Common myeloid progenitor, CD34-positive (primary cell): Measurements from ENCODE around the gene ITSN1.
"Not testable (repeated sequence)": the region's sequence is repeated elsewhere in the genome, so short reads cannot be mapped to it uniquely, and the experiment has no call there.

Experiments used
- CTCF ChIA-PET: fragments of 350-600 bp; sonication (Branson Sonifier 250); formaldehyde crosslinking; loops from one replicate; lab custom pipeline; 2021; ENCODE audit warnings: antibody characterized with exemption; lab: Charles Lee
- POLR2A ChIA-PET: fragments of 350-600 bp; sonication (Branson Sonifier 250); formaldehyde crosslinking; loops from one replicate; lab custom pipeline; 2021; ENCODE audit warnings: antibody characterized with exemption; lab: Charles Lee
- DNase-seq, 3 donors: peaks; one replicate each; pipeline versions ENCODE4 v3.0.0 to v3.0.0-alpha.2; 2013
- H3K27ac ChIP-seq, 2 experiments: 1 replicate in 1 of 2; 2 replicates in 1 of 2; pipeline ENCODE4 v1.7.0; 2013; ENCODE audit warnings: inconsistent platforms in 2 of 2, low read length in 2 of 2, mild to moderate bottlenecking in 2 of 2, low read depth in 1 of 2, moderate library complexity in 1 of 2; ENCODE audit not compliant: severe bottlenecking in 2 of 2, insufficient read depth in 1 of 2, poor library complexity in 1 of 2
- H3K27me3 ChIP-seq, 5 experiments: replicated peaks in 2 of 5; 1 replicate in 3 of 5; 2 replicates in 2 of 5; pipeline versions ENCODE4 v1.6.1 to v1.7.0; 2013; ENCODE audit warnings: low read length in 4 of 5, mild to moderate bottlenecking in 2 of 5, moderate library complexity in 2 of 5, inconsistent platforms in 1 of 5; ENCODE audit not compliant: insufficient read depth in 5 of 5, control insufficient read depth in 4 of 5
- H3K36me3 ChIP-seq, 4 experiments: 1 replicate in 2 of 4; 2 replicates in 2 of 4; pipeline versions ENCODE4 v1.6.1 to v1.7.0; 2013; ENCODE audit warnings: low read length in 3 of 4, control low read depth in 1 of 4, mild to moderate bottlenecking in 1 of 4; ENCODE audit not compliant: control insufficient read depth in 4 of 4, insufficient read depth in 4 of 4
- H3K4me1 ChIP-seq, 4 experiments: 1 replicate in 3 of 4; 2 replicates in 1 of 4; pipeline versions ENCODE4 v1.6.1 to v1.7.1; 2013; ENCODE audit warnings: low read length in 3 of 4, mild to moderate bottlenecking in 3 of 4, control low read depth in 1 of 4, inconsistent platforms in 1 of 4, moderate library complexity in 1 of 4; ENCODE audit not compliant: control insufficient read depth in 4 of 4, insufficient read depth in 4 of 4; ENCODE audit errors: control extremely low read depth in 1 of 4
- H3K4me3 ChIP-seq, 7 experiments: 1 replicate in 4 of 7; 2 replicates in 3 of 7; pipeline versions ENCODE4 v1.5.1 to v1.7.0; 2013; ENCODE audit warnings: mild to moderate bottlenecking in 7 of 7, low read length in 6 of 7, moderate library complexity in 6 of 7, inconsistent platforms in 2 of 7, low read depth in 2 of 7, control low read depth in 1 of 7; ENCODE audit not compliant: insufficient read depth in 4 of 7, control insufficient read depth in 1 of 7; ENCODE audit errors: extremely low read depth in 1 of 7
- H3K9me3 ChIP-seq, 5 experiments: 1 replicate in 4 of 5; 2 replicates in 1 of 5; pipeline versions ENCODE4 v1.6.1 to v1.7.1; 2013; ENCODE audit warnings: low read length in 4 of 5, mild to moderate bottlenecking in 2 of 5, inconsistent platforms in 1 of 5, low read depth in 1 of 5, moderate library complexity in 1 of 5; ENCODE audit not compliant: control insufficient read depth in 4 of 5, insufficient read depth in 2 of 5; ENCODE audit errors: control extremely low read depth in 1 of 5
- WGBS: methylation state at CpG from one replicate; pipeline ENCODE4 v1.1.5; 2013; ENCODE audit not compliant: insufficient coverage; 5-methylcytosine and 5-hydroxymethylcytosine counted together

ITSN1 gene

GRCh38 chr21:33788438-33788837 is 146.1 kb downstream of the ITSN1 start:
- DNase-seq, POLR2A ChIA-PET, H3K27ac ChIP-seq, H3K4me1 ChIP-seq, H3K36me3 ChIP-seq, H3K27me3 ChIP-seq, H3K9me3 ChIP-seq, CTCF ChIA-PET, H3K4me3 ChIP-seq: not testable (repeated sequence)
- WGBS: 96% methylated on average over 3 of the region's 5 CpGs

DNA sequence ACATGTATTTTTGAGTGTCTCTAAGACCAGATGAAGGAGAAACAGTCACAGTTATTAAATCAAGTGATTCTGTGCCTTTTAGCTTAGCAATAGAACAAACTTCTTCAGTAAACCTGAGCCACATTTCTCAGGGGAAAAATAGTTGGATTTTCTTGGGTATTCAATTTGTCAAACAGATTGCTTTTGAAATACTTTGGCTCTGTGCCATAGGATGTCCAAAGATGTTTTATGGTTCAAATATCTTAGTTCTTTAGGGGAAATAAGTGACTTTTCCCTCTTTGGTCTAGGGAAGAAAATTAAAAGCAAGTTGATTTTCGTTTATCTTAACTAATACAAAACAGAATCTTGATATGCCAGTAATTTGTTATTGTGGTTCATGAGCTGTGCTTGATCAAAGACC is 147.4 kb downstream of the ITSN1 start:
- CTCF ChIA-PET: no interaction called here

DNA sequence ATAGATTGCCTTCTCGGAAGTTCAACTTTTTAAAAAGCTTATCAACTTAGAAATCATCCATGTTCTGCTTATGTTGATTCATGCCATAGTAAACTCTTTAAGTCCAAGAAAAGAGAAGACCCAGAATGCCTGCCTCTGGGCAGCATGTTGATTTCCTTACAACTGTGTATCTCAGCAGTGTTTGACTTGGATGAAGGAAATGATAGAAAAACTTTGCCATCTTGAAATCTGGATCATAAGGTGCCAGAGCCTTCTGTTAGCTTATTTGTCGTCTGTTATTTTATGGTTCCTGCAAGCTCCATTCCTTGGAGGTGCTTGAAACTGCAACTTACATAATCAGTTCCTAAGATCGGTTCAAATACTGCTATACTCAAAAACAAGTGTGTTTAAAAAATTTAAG is 148.8 kb downstream of the ITSN1 start:
- 93% methylated on average over 2 of the region's 3 CpGs for WGBS
- no peak overlapping the region for H3K27ac ChIP-seq
- ChIA-PET POLR2A (interaction anchor here (0.6 kb wide), 1 partner anchor 89 kb away, joined by 3 read pairs; no protein-coding TSS in a partner anchor), CTCF (interaction anchor here (1.6 kb wide), 1 partner anchor 9 kb away, joined by 4 read pairs; no protein-coding TSS in a partner anchor)
- no peaks in the 10 kb centered on the region for H3K9me3 ChIP-seq
- H3K4me1 ChIP-seq: no peaks in the 10 kb centered on the region
- no peak overlapping the region for H3K4me3 ChIP-seq
- DNase-seq: no peak
- H3K36me3 ChIP-seq: no peaks in the 10 kb centered on the region
- no peaks in the 10 kb centered on the region for H3K27me3 ChIP-seq

More for the DNA sequence above, 147.4 kb downstream of the ITSN1 start:
- no peak for DNase-seq
- no peaks in the 10 kb centered on the region for H3K27me3 ChIP-seq
- H3K9me3 ChIP-seq: no peaks in the 10 kb centered on the region
- H3K27ac ChIP-seq: no peak overlapping the region
- no peaks in the 10 kb centered on the region for H3K4me1 ChIP-seq
- WGBS: no CpG with 5 or more reads among the region's 1 CpG
- no peak overlapping the region for H3K4me3 ChIP-seq
- POLR2A ChIA-PET: interaction anchor here (0.7 kb wide), 1 partner anchor 37 kb away, joined by 3 read pairs; no protein-coding TSS in a partner anchor
- no peaks in the 10 kb centered on the region for H3K36me3 ChIP-seq

DNA sequence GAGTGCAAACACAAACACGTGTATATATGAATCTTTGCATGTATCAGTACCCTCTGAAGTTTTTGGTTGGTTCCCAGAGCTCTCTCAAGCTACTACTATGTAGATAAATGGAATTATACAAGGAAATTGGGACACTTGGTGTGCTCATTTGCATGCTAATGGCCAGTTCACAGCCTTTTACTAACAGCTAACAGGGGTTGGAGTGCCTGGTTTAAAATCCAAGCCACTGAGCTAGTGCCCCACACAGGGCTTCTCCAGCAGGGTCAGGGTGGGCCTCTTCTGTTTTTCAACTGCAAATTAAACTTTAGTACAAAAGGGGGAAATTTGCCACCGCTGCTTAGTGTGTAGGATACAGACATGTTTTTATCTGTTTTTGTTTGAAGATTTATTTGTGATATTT is 152.3 kb downstream of the ITSN1 start:
- 100% methylated on average over 1 of the region's 2 CpGs for WGBS
- POLR2A ChIA-PET: no interaction called here
- Histone ChIP-seq H3K4me3 (no peak overlapping the region), H3K27me3 (no peaks in the 10 kb centered on the region), H3K9me3 (no peaks in the 10 kb centered on the region), H3K36me3 (peaks cover 0 to 3% (median 0%) of the 10 kb centered on the region in 4 experiments), H3K27ac (no peak overlapping the region), H3K4me1 (no peaks in the 10 kb centered on the region)
- DNase-seq: no peak
- CTCF ChIA-PET: no interaction called here

DNA sequence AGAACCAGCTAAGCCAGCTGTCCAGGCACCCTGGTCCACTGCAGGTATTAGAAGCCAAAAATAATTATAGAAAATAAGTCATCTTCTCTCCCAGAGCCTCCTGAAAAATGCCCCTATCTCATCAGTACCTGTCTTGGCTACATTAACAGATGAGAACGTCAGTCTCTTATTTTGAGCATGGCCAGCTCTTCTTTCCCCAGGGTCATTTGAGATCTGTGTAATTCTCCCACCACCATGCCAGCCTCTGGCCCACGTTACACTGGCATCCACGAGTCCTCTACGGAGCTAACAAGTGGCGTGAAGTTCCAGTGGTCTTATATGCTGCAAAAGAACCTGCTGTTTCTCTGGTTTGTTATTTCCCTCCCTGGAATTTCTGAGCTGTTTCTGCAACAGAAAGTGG is 155.3 kb downstream of the ITSN1 start:
- CTCF ChIA-PET: no interaction called here
- 93% methylated on average over 5 of the region's 5 CpGs for WGBS
- Histone ChIP-seq H3K36me3 (peaks cover 0 to 3% (median 0%) of the 10 kb centered on the region in 4 experiments), H3K9me3 (no peaks in the 10 kb centered on the region), H3K4me3 (no peak overlapping the region), H3K27me3 (no peaks in the 10 kb centered on the region), H3K27ac (no peak overlapping the region), H3K4me1 (peaks cover 0 to 6% (median 0%) of the 10 kb centered on the region in 4 experiments)
- POLR2A ChIA-PET: no interaction called here
- DNase-seq: no peak

- Histone ChIP-seq H3K36me3 (peaks cover 0 to 3% (median 0%) of the 10 kb centered on the region in 4 experiments), H3K27ac (no peak overlapping the region), H3K27me3 (no peaks in the 10 kb centered on the region), H3K4me3 (no peak overlapping the region), H3K9me3 (no peaks in the 10 kb centered on the region), H3K4me1 (peaks cover 0 to 6% (median 0%) of the 10 kb centered on the region in 4 experiments)
- ChIA-PET POLR2A (no interaction called here), CTCF (no interaction called here)
- WGBS: 94% methylated on average over 3 of the region's 5 CpGs
- no peak for DNase-seq
Observed at GRCh38 chr21:33799378-33800090, 157.2 kb downstream of the ITSN1 start.

DNA sequence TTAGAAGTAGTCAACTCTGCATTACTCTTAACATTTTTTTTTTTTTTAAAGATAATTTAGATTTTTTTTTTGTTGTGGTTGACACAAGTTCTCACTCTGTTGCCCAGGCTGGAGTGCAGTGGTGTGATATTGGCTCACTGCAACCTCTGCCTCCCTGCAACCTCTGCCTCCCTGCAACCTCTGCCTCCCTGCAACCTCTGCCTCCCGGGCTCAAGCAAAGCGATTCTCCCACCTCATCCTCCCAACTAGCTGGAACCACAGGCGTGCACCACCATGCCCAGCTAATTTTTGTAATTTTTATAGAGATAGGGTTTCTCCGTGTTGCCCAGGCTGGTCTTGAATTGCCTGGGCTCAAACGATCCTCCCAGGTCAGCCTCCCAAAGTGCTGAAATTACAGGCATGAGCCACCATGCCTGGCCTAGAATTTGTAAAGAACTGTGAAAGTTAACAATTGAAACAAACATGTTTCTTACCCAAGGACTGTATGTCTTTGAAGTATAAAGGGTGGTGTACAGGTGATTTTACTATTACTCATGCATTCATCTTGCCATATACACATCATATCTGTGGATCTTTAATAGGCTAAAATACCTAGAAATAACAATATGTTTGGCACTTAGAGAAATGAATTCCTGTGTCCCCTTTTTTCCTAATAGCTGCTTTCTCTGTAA is 158.6 kb downstream of the ITSN1 start:
- CTCF ChIA-PET: interaction anchor here (0.6 kb wide), 1 partner anchor 38 kb away, joined by 3 read pairs; no protein-coding TSS in a partner anchor
- Histone ChIP-seq H3K9me3 (no peaks in the 10 kb centered on the region), H3K27ac (no peak overlapping the region), H3K27me3 (no peaks in the 10 kb centered on the region), H3K4me3 (no peak overlapping the region), H3K4me1 (peaks cover 0 to 6% (median 0%) of the 10 kb centered on the region in 4 experiments), H3K36me3 (peaks cover 0 to 3% (median 0%) of the 10 kb centered on the region in 4 experiments)
- POLR2A ChIA-PET: no interaction called here
- no peak for DNase-seq
- 89% methylated on average over 3 of the region's 5 CpGs for WGBS
